ENCODE results near the gene LSMEM2.
A peak's percentile ranks its signal among the peaks of the same experiment; 100 is the strongest.

LSMEM2 gene

GRCh38 chr3:50233176-50233575 is 45.7 kb upstream of the LSMEM2 start:
- DNase-seq (ENCODE audit: extremely low read depth, low read depth): no peak
- H3K4me3 ChIP-seq (replicated peaks; ENCODE audit: low read depth, low read length): no peak overlapping the region
- TF ChIP-seq CTCF (IDR thresholded peaks at IDR 0.05; ENCODE audit: low read depth, low read length, missing control alignments): no peak

- DNase-seq (ENCODE audit: extremely low read depth, low read depth): peak; percentile 82
- peak within 1 kb of the TSS; percentile 86 for H3K4me3 ChIP-seq (replicated peaks; ENCODE audit: low read depth, low read length)
- no peak for TF ChIP-seq CTCF (IDR thresholded peaks at IDR 0.05; ENCODE audit: low read depth, low read length, missing control alignments)
Observed at GRCh38 chr3:50235716-50236483, 43.0 kb upstream of the LSMEM2 start, which contains the start of gene GNAI2. Gene GNAI2 (plus strand): TSS chr3:50236204. CDS start chr3:50236336, 132 bp downstream.

GRCh38 chr3:50236484-50237132 is 42.3 kb upstream of the LSMEM2 start:
- no peak for DNase-seq (ENCODE audit: extremely low read depth, low read depth)
- peak overlapping the region; percentile 86 for H3K4me3 ChIP-seq (replicated peaks; ENCODE audit: low read depth, low read length)
- no peak for TF ChIP-seq CTCF (IDR thresholded peaks at IDR 0.05; ENCODE audit: low read depth, low read length, missing control alignments)

- H3K4me3 ChIP-seq (replicated peaks; ENCODE audit: low read depth, low read length): peak overlapping the region; percentile 86
- no peak for TF ChIP-seq CTCF (IDR thresholded peaks at IDR 0.05; ENCODE audit: low read depth, low read length, missing control alignments)
- no peak for DNase-seq (ENCODE audit: extremely low read depth, low read depth)
Observed at GRCh38 chr3:50237133-50237651, 41.7 kb upstream of the LSMEM2 start.

- DNase-seq (ENCODE audit: extremely low read depth, low read depth): no peak
- peak overlapping the region; percentile 86 for H3K4me3 ChIP-seq (replicated peaks; ENCODE audit: low read depth, low read length)
- TF ChIP-seq CTCF (IDR thresholded peaks at IDR 0.05; ENCODE audit: low read depth, low read length, missing control alignments): no peak
Observed at GRCh38 chr3:50237754-50238548, 40.9 kb upstream of the LSMEM2 start.

- DNase-seq (ENCODE audit: extremely low read depth, low read depth): no peak
- peak overlapping the region; percentile 86 for H3K4me3 ChIP-seq (replicated peaks; ENCODE audit: low read depth, low read length)
- no peak for TF ChIP-seq CTCF (IDR thresholded peaks at IDR 0.05; ENCODE audit: low read depth, low read length, missing control alignments)
Observed at GRCh38 chr3:50238549-50239026, 40.3 kb upstream of the LSMEM2 start.
